Subcutaneous adipose tissue (tissue), 4 donors: ENCODE measurements around the gene ZHX3. TPM values are rescaled to one million over a fixed set of nuclear protein-coding genes. Genes with fewer than 3 reads are reported as not detected.

Source experiments
- total RNA-seq, 4 donors: library from RNA; depleted of rRNA; stranded (reverse); fragments of >200 nt; gene quantifications; one replicate each; pipeline ENCODE4 v1.1.0, GENCODE V29; 2016
- TF ChIP-seq, protein P1 (sequence below): fragments of 450-650 bp; IDR thresholded peaks from one replicate; pipeline ENCODE4 v1.5.1; 2016; ENCODE audit warnings: low read depth, mild to moderate bottlenecking, control low read depth, antibody characterized with exemption, moderate library complexity

Gene ZHX3
- total RNA-seq, 4 donors from 2014 or later: 31.0 to 50.9 (median 37.9) TPM

DNA sequence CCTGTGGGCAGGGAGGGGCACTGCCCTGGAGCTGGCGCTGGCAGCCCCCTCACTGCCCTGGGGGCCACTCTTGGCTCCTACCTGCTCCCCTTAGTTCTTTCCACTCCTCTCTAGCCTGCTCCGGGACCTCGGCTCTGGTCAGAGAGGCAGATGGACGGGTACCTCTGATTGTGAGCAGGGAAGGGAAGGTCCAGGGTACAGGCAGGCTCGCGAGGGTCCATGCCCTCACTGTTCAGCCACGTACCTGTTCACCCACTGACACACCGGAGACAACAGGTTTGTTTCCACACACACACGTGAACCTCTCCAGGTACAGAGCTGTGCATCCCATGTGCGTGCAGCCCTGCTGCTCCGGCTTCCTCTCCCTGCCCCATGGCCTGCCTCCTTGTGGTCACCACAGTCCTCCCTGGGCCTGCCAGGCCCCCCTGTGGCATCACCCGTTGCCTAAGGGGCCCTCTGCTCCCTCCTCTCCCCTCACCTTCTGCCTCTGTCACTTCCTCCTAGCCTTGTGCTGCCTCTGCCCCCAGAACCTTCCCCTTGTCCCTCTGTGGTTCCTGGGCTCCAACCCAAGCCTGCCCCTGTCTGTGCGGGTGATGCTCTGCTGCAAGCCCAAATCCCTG lies 46.8 kb upstream of the ZHX3 start:
- TF ChIP-seq, protein P1, sequence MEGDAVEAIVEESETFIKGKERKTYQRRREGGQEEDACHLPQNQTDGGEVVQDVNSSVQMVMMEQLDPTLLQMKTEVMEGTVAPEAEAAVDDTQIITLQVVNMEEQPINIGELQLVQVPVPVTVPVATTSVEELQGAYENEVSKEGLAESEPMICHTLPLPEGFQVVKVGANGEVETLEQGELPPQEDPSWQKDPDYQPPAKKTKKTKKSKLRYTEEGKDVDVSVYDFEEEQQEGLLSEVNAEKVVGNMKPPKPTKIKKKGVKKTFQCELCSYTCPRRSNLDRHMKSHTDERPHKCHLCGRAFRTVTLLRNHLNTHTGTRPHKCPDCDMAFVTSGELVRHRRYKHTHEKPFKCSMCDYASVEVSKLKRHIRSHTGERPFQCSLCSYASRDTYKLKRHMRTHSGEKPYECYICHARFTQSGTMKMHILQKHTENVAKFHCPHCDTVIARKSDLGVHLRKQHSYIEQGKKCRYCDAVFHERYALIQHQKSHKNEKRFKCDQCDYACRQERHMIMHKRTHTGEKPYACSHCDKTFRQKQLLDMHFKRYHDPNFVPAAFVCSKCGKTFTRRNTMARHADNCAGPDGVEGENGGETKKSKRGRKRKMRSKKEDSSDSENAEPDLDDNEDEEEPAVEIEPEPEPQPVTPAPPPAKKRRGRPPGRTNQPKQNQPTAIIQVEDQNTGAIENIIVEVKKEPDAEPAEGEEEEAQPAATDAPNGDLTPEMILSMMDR: no peak

GRCh38 chr20:41363601-41364000 lies 46.1 kb upstream of the ZHX3 start:
- TF ChIP-seq, protein P1: no peak

- TF ChIP-seq, protein P1: no peak
These were observed 45.2 kb upstream of the ZHX3 start for GRCh38 chr20:41362748-41363140.

DNA sequence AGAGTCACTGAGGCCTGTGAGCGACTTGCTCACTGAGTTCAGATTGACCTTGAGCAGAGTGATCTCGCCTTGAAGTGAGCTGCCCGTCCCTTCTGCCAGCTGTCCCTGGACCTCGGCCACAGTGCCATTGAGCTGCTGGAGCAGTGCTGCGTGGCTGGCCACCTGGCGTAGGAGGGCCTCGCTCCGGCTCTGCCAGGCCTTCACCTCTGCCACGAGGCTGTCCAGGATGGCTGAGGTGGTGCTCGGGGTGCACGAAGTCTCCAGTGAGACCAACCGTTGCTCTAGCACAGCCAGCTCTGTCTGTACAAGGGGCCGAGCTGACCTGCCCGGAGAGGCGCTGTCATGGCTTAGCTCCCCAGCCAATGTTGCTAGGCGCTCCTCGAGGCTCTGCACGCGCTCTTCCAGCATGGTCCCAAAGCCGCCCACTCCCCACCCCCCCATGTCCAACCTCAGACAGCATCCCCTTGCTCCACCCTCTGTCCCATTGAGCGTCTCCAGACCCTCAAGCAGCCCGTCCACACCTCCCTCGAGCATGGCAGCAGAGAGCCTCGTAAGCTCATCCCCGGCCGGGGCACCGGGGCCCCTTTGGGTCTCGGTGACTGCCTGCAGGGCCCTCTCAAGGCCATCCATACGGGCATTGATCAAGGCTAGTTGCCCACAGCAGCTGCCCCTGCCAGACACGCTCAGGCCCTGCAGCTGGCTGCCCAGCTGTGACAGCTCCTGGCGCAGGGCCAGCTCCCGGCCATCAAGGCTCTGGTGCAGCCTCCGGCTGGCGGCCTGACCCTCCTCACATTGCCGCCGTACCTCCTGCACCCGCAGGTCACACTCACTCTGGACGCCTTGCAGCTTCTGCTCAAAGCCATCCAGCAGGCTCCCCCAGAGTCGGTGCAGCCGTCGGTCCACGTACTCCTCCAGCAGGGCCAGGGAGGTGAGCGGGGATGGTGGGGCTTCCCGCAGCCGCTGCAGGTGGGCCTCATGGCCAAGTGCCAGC lies 44.5 kb upstream of the ZHX3 start:
- TF ChIP-seq, protein P1: no peak

DNA sequence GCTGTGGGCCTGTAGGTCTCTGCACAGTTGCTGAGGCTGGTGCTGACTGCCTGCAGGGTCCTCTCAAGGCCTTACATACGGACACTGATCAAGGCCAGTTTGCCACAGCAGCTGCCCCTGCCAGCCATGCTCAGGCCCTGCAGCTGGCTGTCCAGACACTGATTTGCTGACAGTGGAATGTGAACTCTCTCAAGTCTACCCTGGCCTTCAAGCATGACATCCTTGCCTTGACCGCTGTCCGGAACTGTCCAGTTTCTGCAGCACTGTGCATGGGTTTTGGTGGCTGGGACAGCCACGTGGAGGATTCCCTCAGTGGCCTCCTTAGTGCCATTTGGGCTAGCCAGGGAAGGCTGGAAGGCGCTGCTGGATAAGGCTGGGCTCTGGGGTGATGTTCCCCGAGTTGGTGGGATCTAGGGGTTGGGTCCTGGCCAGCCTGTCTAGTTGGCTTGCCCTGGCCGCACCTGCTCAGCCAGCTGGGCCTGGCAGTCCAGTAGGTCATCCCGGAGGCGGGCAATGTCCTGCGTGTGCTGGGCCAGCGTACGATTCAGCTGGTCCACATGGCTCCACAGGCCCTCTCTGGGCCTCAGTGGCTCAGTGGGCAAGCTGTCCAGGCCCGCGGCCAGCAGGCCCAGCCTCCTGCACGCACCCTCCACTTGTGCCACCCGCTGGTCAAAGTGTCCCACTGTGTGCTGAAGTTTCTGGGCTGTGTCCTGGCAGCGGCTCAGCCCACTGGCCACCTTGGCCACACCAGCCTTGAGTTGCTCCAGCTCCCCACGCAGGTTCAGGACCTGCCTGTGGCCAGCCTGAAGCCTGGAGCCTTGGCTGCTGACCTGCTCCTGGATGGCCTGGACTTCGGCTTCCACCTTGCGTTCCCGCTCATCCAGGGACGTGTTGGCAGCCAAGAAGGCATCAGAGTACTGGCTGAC lies 43.6 kb upstream of the ZHX3 start:
- TF ChIP-seq, protein P1: no peak

GRCh38 chr20:41359541-41360011 lies 42.0 kb upstream of the ZHX3 start:
- TF ChIP-seq, protein P1: no peak
